B cell (primary cell): ENCODE results near the gene GNG7. TPM values are rescaled to one million over a fixed set of nuclear protein-coding genes. Genes with fewer than 3 reads are reported as not detected.

ENCODE experiments used
- ATAC-seq: fragments of 200-7000 bp; cut with Tn5 transposase; one replicate; pipeline ENCODE4 v1.10.0; 2021; ENCODE audit warnings: low read depth, mild to moderate bottlenecking, moderate number of reproducible peaks, moderate library complexity
- CTCF ChIA-PET: fragments of 350-600 bp; sonication (Branson Sonifier 250); formaldehyde crosslinking; loops from one replicate; lab custom pipeline; 2021; ENCODE audit warnings: antibody characterized with exemption, inconsistent platforms; lab: Charles Lee
- POLR2A ChIA-PET: fragments of 350-600 bp; sonication (Branson Sonifier 250); formaldehyde crosslinking; loops from one replicate; lab custom pipeline; 2021; ENCODE audit warnings: antibody characterized with exemption; lab: Charles Lee
- DNase-seq: peaks from one replicate; pipeline ENCODE4 v3.0.0; 2013
- H2AFZ ChIP-seq: 2 replicates; pipeline ENCODE4 v1.6.1; 2012; ENCODE audit warnings: mild to moderate bottlenecking, low read depth, low read length; ENCODE audit not compliant: insufficient read depth, poor library complexity, severe bottlenecking
- H3K27ac ChIP-seq, 2 donors: 1 replicate in 1 of 2; 2 replicates in 1 of 2; pipeline ENCODE4 v1.5.1; 2012 to 2013; ENCODE audit warnings: low read length in 2 of 2, mild to moderate bottlenecking in 2 of 2, moderate library complexity in 1 of 2
- H3K27me3 ChIP-seq, 4 experiments: fragments of 200-600 bp in 1 of 4; sonication (generic) in 1 of 4; replicated peaks in 1 of 4; 1 replicate in 2 of 4; 2 replicates in 2 of 4; pipeline versions ENCODE4 v1.6.1 to v1.7.0; 2013 to 2016; ENCODE audit warnings: low read length in 3 of 4, mild to moderate bottlenecking in 2 of 4, mixed read lengths in 1 of 4, moderate library complexity in 1 of 4; ENCODE audit not compliant: insufficient read depth in 4 of 4, control insufficient read depth in 3 of 4; ENCODE audit errors: control extremely low read depth in 1 of 4
- H3K36me3 ChIP-seq, 2 experiments: replicated peaks in 1 of 2; 1 replicate in 1 of 2; 2 replicates in 1 of 2; pipeline versions ENCODE4 v1.6.1 to v1.7.1; 2013; ENCODE audit warnings: low read length in 1 of 2; ENCODE audit not compliant: insufficient read depth in 2 of 2, control insufficient read depth in 1 of 2; ENCODE audit errors: control extremely low read depth in 1 of 2, extremely low read depth in 1 of 2
- H3K4me1 ChIP-seq, 2 donors: fragments of 200-600 bp in 1 of 2; sonication (generic) in 1 of 2; 1 replicate in 1 of 2; 2 replicates in 1 of 2; pipeline versions ENCODE4 v1.5.1 to v1.6.1; 2013 to 2017; ENCODE audit warnings: low read length in 2 of 2; ENCODE audit not compliant: control insufficient read depth in 2 of 2, insufficient read depth in 2 of 2
- H3K4me2 ChIP-seq: replicated peaks from 2 replicates; pipeline ENCODE3; 2012; ENCODE audit warnings: mild to moderate bottlenecking, low read depth, low read length; ENCODE audit not compliant: poor library complexity, severe bottlenecking
- H3K4me3 ChIP-seq, 5 experiments: fragments of 200-600 bp in 1 of 5; sonication (generic) in 1 of 5; 1 replicate in 3 of 5; 2 replicates in 2 of 5; pipeline versions ENCODE4 v1.5.1 to v1.7.0; 2011 to 2016; ENCODE audit warnings: low read length in 4 of 5, mild to moderate bottlenecking in 4 of 5, low read depth in 2 of 5, control low read depth in 1 of 5, moderate library complexity in 1 of 5; ENCODE audit not compliant: insufficient read depth in 1 of 5; ENCODE audit errors: control extremely low read depth in 1 of 5, extremely low read depth in 1 of 5
- H3K79me2 ChIP-seq: fragments of 200-600 bp; sonication (generic); one replicate; pipeline ENCODE4 v1.6.0; 2016; ENCODE audit warnings: low read length; ENCODE audit not compliant: control insufficient read depth, insufficient read depth
- H3K9ac ChIP-seq: fragments of 200-600 bp; sonication (generic); 2 replicates; pipeline ENCODE4 v1.6.1; 2017; ENCODE audit warnings: mild to moderate bottlenecking, low read length, moderate library complexity
- H3K9me3 ChIP-seq, 3 donors: one replicate each; pipeline versions ENCODE4 v1.6.1 to v1.7.1; 2013; ENCODE audit warnings: low read length in 2 of 3; ENCODE audit not compliant: control insufficient read depth in 2 of 3, insufficient read depth in 1 of 3; ENCODE audit errors: control extremely low read depth in 1 of 3
- H4K20me1 ChIP-seq: 2 replicates; pipeline ENCODE4 v1.6.0; 2012; ENCODE audit warnings: mild to moderate bottlenecking, low read length; ENCODE audit not compliant: insufficient read depth, control insufficient read depth, poor library complexity, severe bottlenecking
- H3K27ac Mint-ChIP-seq: one replicate; pipeline ENCODE4 v1.8.0; 2021; ENCODE audit warnings: mixed read lengths
- H3K27me3 Mint-ChIP-seq: one replicate; pipeline ENCODE4 v1.8.0; 2021; ENCODE audit warnings: mixed read lengths
- H3K4me1 Mint-ChIP-seq: one replicate; pipeline ENCODE4 v1.8.0; 2021; ENCODE audit warnings: mixed read lengths
- H3K4me3 Mint-ChIP-seq: one replicate; pipeline ENCODE4 v1.8.0; 2021; ENCODE audit warnings: mixed read lengths
- H3K9me3 Mint-ChIP-seq: one replicate; pipeline ENCODE4 v1.8.0; 2022; ENCODE audit warnings: mixed read lengths; ENCODE audit not compliant: insufficient read depth
- CTCF ChIP-seq: fragments of 200-600 bp; IDR thresholded peaks from one replicate; pipeline ENCODE4 v1.8.0; 2022; ENCODE audit warnings: antibody characterized with exemption, mild to moderate bottlenecking
- EZH2 ChIP-seq: IDR thresholded peaks from 2 replicates; pipeline ENCODE4 v1.6.1; 2012; ENCODE audit warnings: borderline replicate concordance, low read depth, mild to moderate bottlenecking, moderate library complexity, low read length; ENCODE audit not compliant: insufficient read depth, poor library complexity, severe bottlenecking
- WGBS: methylation state at CpG from one replicate; pipeline ENCODE4 v1.1.5; 2013; ENCODE audit warnings: missing lambda C conversion rate; ENCODE audit not compliant: insufficient coverage; 5-methylcytosine and 5-hydroxymethylcytosine counted together
- intact Hi-C: fragments of 100-400 bp; cut with micrococcal nuclease; formaldehyde crosslinking; loops from one replicate; pipeline ENCODE4 v1.10.0; 2022
- polyA plus RNA-seq: library from polyadenylated mRNA; depleted of rRNA; stranded (reverse); fragments of >200 nt; gene quantifications from 2 replicates; pipeline ENCODE4 v1.2.3, GENCODE V29; 2012
- total RNA-seq, 2 donors: library from RNA; stranded (reverse); fragments of 120-200 nt in 1 of 2; gene quantifications; 1 replicate in 1 of 2; 2 replicates in 1 of 2; pipeline versions ENCODE4 v1.2.3 to v1.2.4, GENCODE V29; 2013 to 2022

Gene GNG7
- total and polyA plus RNA-seq, 2 donors (not counting 1 experiment from before 2014, with no cell fraction given): 76.3 to 153 TPM

- intact Hi-C loops: no loop called here
- DNase-seq: no peak
- Mint-ChIP-seq H3K4me1 (peaks cover 30% of the 10 kb centered on the region), H3K27ac (peak overlapping the region; percentile 37), H3K27me3 (no peaks in the 10 kb centered on the region), H3K4me3 (no peak overlapping the region), H3K9me3 (no peaks in the 10 kb centered on the region)
- Histone ChIP-seq H3K27me3 (no peaks in the 10 kb centered on the region), H3K79me2 (peaks cover 93% of the 10 kb centered on the region), H4K20me1 (peaks cover 96% of the 10 kb centered on the region), H3K36me3 (peaks cover 0 to 11% of the 10 kb centered on the region in 2 experiments), H3K4me1 (peaks cover 0 to 3% of the 10 kb centered on the region in 2 donors), H2AFZ (no peak overlapping the region), H3K9ac (no peak overlapping the region), H3K9me3 (peaks cover 0 to 29% (median 0%) of the 10 kb centered on the region in 3 donors), H3K27ac (no peak overlapping the region), H3K4me3 (no peak overlapping the region), H3K4me2 (no peak overlapping the region)
- POLR2A ChIA-PET: interaction anchor here (0.6 kb wide), 1 partner anchor 414 kb away, joined by 6 read pairs; no protein-coding TSS in a partner anchor
- ATAC-seq: no peak
- CTCF ChIA-PET: interaction anchor here (0.6 to 1.0 kb wide), 3 partner anchors 11 to 42 kb away, joined by 3 read pairs; no protein-coding TSS in a partner anchor
- TF ChIP-seq EZH2: no peak
- no peak for TF ChIP-seq CTCF
- WGBS: 84% methylated on average over 14 of the region's 21 CpGs
Observed at GRCh38 chr19:2569596-2570465, 132.7 kb downstream of the GNG7 start.

- H3K4me1 ChIP-seq: peaks cover 0 to 9% of the 10 kb centered on the region in 2 donors
- peaks cover 94% of the 10 kb centered on the region for H4K20me1 ChIP-seq
- no peak overlapping the region for H3K9ac ChIP-seq
- intact Hi-C loops: no loop called here
- H3K36me3 ChIP-seq: peaks cover 0 to 2% of the 10 kb centered on the region in 2 experiments
- no peak overlapping the region for H3K4me2 ChIP-seq
- no peak for ATAC-seq
- no peak overlapping the region for H3K4me3 ChIP-seq
- no peak overlapping the region for H3K4me3 Mint-ChIP-seq
- H3K27me3 Mint-ChIP-seq: no peaks in the 10 kb centered on the region
- ChIA-PET CTCF (no interaction called here), POLR2A (no interaction called here)
- no peak for DNase-seq
- H3K27me3 ChIP-seq: no peaks in the 10 kb centered on the region
- H3K27ac ChIP-seq: no peak overlapping the region
- no peak overlapping the region for H2AFZ ChIP-seq
- 70% methylated on average over 6 of the region's 6 CpGs for WGBS
- no peaks in the 10 kb centered on the region for H3K9me3 Mint-ChIP-seq
- no peak for TF ChIP-seq CTCF
- no peak for TF ChIP-seq EZH2
- H3K79me2 ChIP-seq: peaks cover 93% of the 10 kb centered on the region
- peaks cover 0 to 18% (median 0%) of the 10 kb centered on the region in 3 donors for H3K9me3 ChIP-seq
- no peak overlapping the region for H3K27ac Mint-ChIP-seq
- peaks cover 43% of the 10 kb centered on the region for H3K4me1 Mint-ChIP-seq
Observed at GRCh38 chr19:2567996-2568395, 134.5 kb downstream of the GNG7 start.
